ENCODE data around the gene IFT43.

The IFT43 gene

DNA sequence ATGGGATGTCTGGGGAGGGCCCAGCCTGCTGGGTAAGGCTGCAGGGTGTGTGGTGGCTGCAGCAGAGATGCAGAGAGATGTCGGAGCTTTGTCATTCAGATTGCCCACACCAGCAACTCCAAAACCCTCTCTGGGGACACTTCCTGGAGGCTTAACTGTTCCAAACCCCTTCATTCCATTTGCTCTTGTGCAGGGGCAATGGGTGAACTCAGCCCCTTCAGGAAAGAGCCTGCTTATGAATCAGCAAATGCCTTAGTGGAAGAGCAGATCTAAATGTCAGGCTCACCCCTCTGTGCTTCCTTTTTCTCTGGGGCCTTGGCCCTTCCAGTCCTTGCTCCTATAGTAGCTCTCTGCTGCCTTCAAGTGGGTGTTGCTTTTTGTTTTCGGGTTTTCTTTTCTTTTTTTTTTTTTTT lies 129.5 kb downstream of the IFT43 start:
- no peak for DNase-seq

DNA sequence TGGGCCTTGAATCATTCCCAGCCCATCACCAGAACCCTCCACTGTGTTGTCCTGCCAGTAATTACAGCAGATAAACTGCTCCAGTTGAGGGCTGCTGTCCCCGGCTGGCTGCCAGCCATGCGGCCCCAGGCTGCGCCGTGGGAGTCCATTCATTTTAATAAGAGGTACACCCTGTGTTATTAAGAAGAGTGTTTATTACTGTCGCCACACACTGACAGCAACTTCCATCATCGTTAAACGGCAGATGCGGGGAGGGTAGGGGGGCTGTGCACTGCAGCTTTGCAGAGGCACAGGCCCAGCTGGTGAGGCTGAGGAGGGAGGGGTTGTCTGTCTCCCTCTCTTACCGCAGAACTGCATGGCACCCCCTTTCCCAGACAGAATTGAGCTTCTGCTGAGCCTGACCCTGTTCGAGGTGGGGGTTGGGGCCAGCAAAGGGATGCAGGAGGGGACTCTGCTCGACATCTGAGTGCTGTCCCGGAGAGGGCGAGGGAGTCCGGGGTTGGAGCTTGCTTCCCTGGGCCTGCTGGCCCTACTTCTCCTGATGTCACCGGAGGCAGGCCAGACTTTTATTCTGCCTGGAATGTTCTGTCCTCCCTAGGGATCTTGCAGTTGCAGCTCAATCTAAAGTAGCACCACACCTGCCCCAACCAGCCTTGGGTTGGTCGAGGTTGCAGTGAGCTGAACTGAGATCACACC lies 132.4 kb downstream of the IFT43 start:
- no peak for DNase-seq

DNA sequence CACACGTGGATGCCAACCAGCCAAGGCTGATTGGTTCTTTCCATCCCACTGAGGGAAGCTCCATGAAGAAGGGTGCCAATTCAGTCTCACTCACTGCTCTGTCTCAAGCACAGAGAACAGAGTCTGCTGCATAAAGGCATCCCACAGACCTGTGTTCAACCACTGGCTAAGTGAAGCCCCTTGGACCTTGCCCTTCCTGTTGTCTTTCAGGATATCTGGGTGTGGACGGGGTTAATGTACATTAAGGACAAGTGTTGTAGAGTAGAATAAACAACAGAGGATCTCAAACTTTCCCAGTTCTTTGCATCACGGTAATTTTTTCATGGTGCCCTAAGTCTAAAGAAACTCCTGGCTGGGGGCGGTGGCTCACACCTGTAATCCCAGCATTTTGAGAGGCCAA lies 133.0 kb downstream of the IFT43 start:
- DNase-seq, result no peak

DNA sequence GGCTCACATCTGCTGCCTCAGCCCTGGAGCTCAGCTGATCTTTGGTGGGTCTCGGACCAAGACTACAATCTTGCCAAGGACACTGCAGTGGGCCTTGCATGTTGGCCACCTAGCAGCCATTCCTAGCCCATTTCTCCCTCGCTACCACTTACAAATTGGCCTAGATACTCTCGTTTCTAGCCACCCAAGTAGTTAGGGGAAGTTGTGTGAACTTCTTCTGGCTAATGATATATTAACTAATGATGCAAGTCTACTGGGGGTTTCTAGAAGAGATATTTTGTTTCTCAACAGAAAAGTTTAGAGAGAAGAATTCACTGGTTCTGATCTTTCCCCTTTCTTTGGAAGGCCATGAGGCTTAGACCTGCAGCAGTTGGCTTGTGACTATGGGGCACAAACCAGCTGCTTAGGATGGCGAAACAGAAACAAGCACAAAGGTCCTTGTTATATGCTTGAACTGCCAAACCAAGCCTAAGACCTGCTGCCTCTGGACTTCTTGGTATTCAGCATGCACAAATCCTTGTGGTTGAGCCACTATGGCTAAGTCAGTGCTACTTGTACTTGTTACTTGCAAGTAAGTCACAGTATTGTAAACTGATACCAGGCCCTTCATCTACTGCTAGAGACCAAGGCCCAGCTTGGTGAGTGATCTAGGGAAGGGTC lies 135.7 kb downstream of the IFT43 start:
- no peak for DNase-seq

DNA sequence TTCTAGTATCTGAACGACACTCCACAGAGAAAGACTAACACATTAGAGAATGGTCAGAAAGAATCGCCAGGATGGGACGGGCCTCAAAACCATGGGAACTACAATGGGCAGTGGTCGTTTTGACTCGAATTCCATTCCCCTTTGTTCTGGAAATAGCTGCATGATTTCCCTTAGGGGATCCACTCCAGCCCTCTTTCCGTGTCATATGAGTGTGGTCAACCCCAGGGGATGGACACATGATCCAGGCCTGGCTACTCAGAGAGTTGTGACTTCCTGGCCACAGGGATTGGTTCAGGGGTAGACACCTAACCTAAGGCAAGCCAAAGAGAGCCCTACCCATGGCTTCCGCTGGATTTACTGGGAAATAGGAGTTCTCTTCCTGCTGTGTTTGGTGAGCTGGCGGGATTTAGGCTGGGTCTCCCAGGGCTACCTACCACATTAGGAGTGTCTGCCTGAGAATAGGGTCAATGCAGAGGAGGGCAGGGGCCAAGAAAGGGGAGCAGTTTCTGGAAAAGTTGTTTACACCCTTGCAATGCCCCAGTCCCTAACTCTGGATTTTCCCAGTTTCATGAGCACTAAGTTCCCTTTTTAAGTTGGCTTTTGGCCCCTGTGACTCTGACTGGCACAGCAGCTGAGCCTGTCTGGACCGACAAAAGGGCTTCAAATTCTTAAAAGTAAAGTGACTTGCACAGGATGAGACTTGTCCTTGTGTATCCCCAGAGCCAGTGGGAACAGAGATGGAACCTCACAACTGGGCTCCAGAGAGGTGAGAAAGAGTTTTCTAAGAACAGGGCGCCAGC lies 138.1 kb downstream of the IFT43 start:
- DNase-seq, result no peak

DNA sequence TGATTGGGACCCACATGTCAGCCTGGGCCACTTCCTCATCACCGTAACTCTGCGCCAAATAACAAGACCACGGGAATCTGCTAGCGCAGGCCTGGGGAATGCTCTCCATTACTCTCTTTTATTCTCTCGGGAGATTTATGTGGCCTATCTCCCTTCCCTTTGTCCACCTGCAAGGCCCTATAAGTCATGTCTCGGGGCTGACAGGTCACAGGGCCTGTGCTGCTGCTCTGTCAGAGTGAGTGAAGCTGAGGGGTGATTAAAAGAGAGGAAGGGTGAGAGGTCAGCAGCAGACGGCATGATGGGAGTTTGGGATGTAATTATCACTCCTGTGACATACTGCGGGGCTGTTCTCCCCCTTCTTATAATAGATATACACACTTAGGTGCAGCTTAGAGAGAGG lies 139.9 kb downstream of the IFT43 start:
- no peak for DNase-seq

DNA sequence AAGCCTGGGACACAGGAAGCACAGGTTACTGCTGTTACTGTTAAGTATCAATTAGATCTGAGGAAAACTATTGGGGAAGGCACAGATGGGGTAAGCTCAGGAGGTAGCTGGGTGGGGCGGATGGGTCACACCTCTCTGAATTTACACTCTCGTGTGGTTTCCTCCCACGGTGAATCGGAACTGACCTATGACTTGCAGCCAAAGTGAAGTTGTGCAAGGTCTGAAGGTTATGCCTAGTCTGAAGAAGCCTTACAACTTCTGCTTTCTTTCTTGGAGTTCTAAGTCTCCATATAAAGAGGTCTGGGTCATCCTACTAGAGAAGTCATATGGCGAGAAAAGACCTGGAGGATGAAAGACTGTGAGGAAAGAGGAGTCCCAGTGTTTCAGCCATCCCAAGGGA lies 140.5 kb downstream of the IFT43 start:
- DNase-seq, result no peak

DNA sequence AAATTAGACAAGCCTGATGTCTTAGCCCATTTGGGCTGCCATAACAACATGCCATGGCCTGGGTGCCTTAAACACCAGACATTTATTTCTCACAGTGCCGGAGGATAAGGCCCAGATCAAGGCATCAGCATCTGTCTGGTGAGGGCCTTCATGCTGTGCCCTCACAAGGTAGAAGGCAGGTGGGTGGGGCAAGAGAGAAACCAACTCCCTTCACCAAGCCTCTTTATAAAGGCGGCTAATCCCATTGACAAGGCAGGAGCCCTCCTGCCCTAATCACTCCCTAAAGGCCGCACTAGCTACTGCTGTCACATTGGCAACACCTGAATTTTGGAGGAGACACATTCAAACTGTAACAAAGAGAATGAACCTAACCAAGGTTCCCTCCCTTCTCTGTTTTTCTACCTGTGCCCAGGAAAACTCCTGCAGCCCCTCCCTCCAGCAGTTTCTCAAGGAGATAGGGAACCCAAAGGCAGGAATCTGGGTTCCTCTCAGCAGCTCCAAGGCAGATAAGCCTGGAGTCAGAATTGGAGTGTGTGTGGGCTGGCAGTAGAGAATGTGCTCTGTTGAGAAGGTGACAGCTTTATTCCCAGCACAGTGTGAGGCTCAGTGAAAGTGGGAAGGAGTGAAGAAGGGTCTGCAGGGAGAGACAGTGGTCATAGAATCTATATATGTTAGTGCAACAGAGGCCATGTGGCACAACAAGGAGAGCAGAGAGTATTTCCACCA lies 144.5 kb downstream of the IFT43 start:
- no peak for DNase-seq

DNA sequence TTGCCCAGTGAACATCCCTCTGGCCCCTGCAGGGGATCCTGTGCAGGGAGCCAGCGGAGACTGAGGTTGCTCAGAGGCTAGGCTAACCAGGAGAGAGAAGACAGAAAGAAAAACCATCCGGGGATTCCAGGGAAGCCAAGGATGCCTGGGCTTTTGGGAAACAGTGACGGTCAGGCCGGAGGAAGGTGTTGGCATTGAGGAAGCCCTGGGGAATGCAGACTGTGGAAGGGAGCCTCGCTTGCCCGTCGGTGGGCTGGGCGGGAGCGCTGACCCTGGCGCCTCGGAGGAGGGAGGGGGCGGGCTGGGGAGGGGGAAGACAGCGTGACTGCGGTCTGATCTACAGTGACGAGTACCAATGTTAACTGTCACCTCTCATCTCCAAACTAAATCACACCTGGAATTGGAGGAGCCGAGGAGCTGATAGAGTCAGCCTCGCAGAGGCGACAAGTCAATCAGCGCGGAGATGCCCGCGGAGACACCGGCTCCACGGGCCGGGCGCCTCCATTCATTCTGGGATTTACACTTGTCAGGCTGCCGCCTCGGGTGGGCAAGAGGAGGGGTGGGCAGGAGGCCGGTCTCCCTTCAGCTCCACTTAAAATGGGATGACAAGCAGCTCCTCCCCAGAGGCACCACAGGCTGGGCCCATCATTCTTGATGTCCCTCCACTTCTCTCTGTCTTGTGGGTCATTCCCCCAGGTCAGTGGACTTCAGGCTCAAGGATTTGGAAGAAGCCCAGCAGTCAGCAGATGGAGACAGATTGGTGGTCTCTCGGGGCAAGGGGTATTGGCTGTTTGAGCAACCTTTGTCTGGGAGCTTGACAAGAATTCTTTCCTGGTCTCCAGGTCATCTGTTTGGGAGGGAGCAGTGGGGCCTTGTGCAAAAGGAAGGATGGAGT lies 145.8 kb downstream of the IFT43 start:
- DNase-seq, result no peak

DNA sequence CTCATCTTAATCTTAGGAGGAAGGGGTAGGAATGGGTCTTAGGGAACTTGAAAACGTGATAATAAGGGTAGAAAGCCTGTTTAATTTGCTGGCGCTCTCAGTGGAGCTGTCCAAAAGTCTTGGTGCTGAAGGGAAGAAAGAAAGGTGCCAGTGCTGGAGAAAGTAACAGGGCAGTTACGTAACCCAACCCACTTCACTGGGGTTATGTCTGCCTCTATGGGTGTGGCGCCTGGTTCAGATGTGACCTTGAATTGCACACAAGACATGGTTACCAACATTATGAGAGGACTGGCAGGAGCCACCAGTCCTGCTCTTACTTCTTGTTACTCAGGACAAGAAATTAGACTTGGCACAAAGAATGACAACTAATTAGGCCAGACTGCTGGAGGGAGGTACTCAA lies 147.5 kb downstream of the IFT43 start:
- no peak for DNase-seq

Data from bone marrow (tissue), 2 donors.